Dendritic cell treated with granulocyte-macrophage colony-stimulating factor and Interleukin-4, amounts not matched to agents 40 ng/mL and 50 ng/mL, for 4 days (primary cell): ENCODE results near the gene IER3.

Experiments
- H3K27ac Mint-ChIP-seq: one replicate; pipeline ENCODE4 v1.8.0; 2022; ENCODE audit warnings: mild to moderate bottlenecking, mixed read lengths
- H3K27me3 Mint-ChIP-seq: one replicate; pipeline ENCODE4 v1.8.0; 2022; ENCODE audit warnings: mild to moderate bottlenecking, mixed read lengths
- H3K36me3 Mint-ChIP-seq: one replicate; pipeline ENCODE4 v1.8.0; 2022; ENCODE audit warnings: low read depth, mixed read lengths
- H3K4me1 Mint-ChIP-seq: one replicate; pipeline ENCODE4 v1.8.0; 2022; ENCODE audit warnings: low read depth, mixed read lengths
- H3K4me3 Mint-ChIP-seq: one replicate; pipeline ENCODE4 v1.8.0; 2022; ENCODE audit warnings: mild to moderate bottlenecking, moderate library complexity, mixed read lengths
- H3K9me3 Mint-ChIP-seq: one replicate; pipeline ENCODE4 v1.8.0; 2022; ENCODE audit warnings: mixed read lengths
- intact Hi-C: fragments of 100-400 bp; cut with micrococcal nuclease; formaldehyde crosslinking; loops from one replicate; pipeline ENCODE4 v1.15.0; 2022

The IER3 gene

DNA sequence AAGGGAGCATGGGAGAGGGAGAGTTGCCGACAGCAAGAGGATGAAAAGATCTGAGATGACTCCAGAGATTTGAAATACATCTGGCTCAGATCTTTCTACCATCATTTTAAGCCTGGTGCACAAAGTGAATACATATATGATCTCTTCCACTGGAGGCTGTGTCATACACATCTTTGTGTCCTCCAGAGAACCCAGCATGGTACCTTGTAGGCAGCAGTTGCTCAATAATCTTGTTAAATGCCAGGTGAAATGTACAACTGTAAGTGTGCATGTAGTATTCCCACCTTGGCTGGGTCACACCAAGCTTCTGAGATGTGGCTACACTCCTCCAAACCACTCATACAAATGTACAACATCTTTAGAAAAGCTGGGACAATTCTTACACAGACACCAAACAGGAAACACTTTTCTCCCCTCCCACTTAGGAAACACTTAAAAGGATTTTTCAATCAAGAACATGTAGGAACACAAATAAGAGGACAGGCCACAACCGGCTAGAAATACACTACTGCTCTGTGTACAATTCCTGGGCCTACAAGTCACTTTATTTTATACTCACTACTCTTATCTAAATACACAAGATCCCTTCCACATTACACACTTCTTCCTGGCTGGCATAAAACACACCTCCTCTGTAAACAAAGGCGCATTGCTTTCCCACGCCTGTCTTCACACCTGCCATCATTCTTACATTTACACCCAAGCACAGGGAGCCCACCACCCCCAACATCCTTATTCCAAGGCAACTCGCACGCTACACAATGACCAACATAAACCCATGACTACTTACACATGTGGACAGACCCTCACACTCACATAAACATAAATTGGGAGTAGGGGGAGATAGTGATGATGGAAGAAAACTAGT, 3.8 kb upstream of the IER3 start:
- Mint-ChIP-seq H3K4me1 (peaks cover 72% of the 10 kb centered on the region), H3K36me3 (peaks cover 12% of the 10 kb centered on the region), H3K4me3 (no peak overlapping the region), H3K9me3 (no peaks in the 10 kb centered on the region), H3K27me3 (peaks cover 4% of the 10 kb centered on the region), H3K27ac (peak overlapping the region; percentile 38)
- intact Hi-C loops, result no loop called here

DNA sequence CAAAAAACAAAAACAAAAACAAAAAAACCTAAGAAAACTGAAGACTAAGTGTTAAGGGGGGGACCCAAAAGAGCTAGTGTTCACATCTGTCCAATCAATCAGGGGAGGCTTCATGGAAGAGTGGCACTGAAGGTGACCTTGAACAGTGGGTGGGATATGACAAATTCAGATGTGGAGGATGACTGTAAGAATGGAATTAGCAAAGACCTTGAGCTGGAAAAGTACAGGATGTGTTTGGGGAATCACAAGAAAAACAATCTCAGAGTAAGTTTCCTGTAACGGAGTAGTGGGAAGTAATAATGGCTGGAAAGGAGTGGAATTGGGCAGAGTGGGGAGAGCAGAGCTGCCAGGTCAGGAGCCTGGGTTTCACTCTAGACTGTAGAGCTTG, 2.9 kb upstream of the IER3 start:
- no peak overlapping the region for H3K4me3 Mint-ChIP-seq

DNA sequence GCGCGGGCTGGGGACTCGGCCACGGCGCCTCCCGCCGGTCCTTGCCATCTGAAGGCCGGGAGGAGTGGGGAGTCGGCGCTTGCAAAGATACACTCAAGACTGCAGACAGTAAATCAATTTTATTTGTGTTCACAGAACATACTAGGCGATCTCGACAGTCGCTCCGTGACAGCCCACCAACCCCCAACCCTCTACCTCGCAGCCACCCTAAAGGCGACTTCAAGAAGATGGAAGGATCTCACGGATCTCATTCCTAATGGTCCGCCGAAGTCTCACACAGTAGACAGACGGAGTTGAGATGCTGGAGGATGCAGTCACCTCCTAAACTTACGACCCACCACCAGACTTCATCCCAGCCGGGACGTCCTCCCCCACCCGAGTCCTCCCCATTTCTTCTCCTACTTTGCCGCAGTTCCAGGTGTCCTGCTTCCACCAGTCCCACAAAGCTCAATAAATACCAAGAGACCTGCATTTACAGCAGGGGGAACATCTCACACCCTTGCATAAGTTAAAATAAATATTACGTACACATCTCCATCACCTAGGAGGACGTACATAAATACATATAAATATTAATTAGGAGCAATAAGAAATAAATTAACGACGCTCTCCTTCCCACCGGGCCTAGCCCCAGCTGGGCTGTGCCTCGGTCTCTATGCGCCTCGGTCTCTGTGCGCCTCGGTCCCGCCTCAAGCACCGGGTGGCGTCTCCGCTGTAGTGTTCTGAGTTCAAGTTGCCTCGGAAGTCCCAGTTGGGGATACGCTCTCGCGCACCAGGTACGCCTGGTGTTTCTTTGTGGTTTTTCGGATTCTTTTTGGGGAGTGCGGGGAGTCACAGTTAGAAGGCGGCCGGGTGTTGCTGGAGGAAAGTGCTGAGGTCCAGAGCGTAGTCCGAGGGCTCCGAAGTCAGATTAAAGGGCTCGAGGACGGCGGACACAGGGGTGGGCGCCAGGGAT, 971 bp downstream of the IER3 start:
- Mint-ChIP-seq H3K9me3 (no peaks in the 10 kb centered on the region), H3K4me3 (peak overlapping the region; percentile 98), H3K36me3 (peaks cover 60% of the 10 kb centered on the region), H3K27ac (peak overlapping the region; percentile 99), H3K4me1 (peaks cover 71% of the 10 kb centered on the region), H3K27me3 (peaks cover 4% of the 10 kb centered on the region)
- intact Hi-C loops, result loop anchor here (1.0 to 5.0 kb wide), 5 partner anchors 9 to 126 kb away; partner anchors contain the start of genes MRPS18B and PPP1R10

More for the DNA sequence above, 2.9 kb upstream of the IER3 start:
- Mint-ChIP-seq H3K27me3 (peaks cover 4% of the 10 kb centered on the region), H3K4me1 (peaks cover 64% of the 10 kb centered on the region), H3K36me3 (peaks cover 21% of the 10 kb centered on the region), H3K9me3 (no peaks in the 10 kb centered on the region), H3K27ac (peak overlapping the region; percentile 38)
- intact Hi-C loops, result no loop called here

DNA sequence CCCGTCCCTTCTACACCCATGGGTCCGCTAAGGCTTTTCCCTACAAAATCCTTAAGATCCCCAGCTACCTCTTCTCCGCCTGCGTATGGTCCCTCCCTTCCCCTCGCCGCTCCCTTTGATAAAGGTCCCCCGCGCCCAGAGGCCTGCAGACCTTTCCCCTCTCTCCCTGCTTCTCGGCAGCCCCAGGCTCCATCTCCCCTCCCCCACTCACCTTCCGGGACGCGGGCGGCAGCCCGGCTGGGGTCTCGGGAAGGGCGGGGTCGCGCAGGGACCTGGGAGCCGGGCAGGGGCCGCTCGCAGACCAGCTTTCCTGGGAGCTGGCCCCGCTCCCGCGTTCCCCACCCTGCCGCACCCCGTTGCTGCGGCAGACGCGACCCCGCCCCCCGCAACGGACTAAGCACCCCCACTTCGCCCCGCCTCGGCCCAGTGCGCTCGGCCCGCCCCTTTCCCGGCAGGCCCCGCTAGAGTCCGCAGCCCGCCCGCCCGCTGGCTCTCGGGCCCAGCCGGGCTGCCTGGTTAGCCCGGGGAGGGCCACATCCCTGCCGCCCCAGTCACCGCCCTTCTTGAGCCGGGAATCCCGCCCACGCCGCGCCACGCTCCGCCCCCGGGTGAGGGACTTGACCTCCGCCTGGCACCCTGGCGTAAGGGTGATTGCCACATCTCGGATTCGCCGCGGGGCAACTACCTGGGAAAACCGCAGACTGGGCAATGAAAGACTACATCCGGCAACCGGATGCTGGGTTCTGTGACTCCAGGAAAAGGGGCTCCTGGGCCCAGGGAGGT, 1.8 kb downstream of the IER3 start, which contains the start of gene FLOT1:
Gene FLOT1 (minus strand): TSS at position 372 of the 783 bp plus-strand sequence. CDS start 498 bp downstream, outside the sequence.
- H3K36me3 Mint-ChIP-seq, result peaks cover 64% of the 10 kb centered on the region
- H3K9me3 Mint-ChIP-seq, result no peaks in the 10 kb centered on the region
- peak within 1 kb of the TSS; percentile 99 for H3K27ac Mint-ChIP-seq
- H3K27me3 Mint-ChIP-seq, result peaks cover 4% of the 10 kb centered on the region
- H3K4me3 Mint-ChIP-seq, result peak within 1 kb of the TSS; percentile 98
- intact Hi-C loops, result loop anchor here (2.0 to 5.0 kb wide), 4 partner anchors 20 to 125 kb away; partner anchors contain the start of genes MRPS18B and PPP1R10
- H3K4me1 Mint-ChIP-seq, result peaks cover 67% of the 10 kb centered on the region

DNA sequence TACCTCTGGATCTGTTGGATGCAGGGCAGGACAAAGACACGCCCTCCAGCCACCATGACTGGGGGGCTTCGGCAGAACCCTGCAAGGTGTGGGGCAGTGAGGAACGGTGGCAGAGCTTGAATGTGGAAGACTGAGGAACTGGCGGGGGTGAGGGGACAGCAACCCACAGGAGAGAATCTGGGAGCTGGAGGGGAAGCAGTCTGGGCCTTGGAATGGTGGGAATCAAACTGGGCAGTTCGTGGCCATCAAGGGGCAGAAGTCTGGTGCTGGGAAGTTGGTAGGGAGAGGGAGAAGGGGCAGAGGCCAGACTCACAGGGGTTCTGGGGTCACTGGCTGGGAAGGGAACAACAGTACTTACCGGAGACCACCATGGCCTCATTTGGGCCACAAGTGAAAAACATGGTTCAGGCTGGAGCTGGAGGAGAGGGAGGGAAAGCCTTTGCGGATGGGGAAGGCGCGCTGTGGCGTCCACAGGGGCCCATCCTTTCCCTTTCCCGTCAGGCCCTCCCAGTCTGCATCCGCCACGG, 2.5 kb downstream of the IER3 start:
- H3K36me3 Mint-ChIP-seq, result peaks cover 70% of the 10 kb centered on the region
- no peaks in the 10 kb centered on the region for H3K27me3 Mint-ChIP-seq
- H3K4me3 Mint-ChIP-seq, result peak overlapping the region; percentile 98
- H3K4me1 Mint-ChIP-seq, result peaks cover 67% of the 10 kb centered on the region
- no peaks in the 10 kb centered on the region for H3K9me3 Mint-ChIP-seq
- H3K27ac Mint-ChIP-seq, result peak overlapping the region; percentile 99
- intact Hi-C loops, result loop anchor here (2.0 to 5.0 kb wide), 4 partner anchors 19 to 125 kb away; partner anchors contain the start of genes MRPS18B and PPP1R10

DNA sequence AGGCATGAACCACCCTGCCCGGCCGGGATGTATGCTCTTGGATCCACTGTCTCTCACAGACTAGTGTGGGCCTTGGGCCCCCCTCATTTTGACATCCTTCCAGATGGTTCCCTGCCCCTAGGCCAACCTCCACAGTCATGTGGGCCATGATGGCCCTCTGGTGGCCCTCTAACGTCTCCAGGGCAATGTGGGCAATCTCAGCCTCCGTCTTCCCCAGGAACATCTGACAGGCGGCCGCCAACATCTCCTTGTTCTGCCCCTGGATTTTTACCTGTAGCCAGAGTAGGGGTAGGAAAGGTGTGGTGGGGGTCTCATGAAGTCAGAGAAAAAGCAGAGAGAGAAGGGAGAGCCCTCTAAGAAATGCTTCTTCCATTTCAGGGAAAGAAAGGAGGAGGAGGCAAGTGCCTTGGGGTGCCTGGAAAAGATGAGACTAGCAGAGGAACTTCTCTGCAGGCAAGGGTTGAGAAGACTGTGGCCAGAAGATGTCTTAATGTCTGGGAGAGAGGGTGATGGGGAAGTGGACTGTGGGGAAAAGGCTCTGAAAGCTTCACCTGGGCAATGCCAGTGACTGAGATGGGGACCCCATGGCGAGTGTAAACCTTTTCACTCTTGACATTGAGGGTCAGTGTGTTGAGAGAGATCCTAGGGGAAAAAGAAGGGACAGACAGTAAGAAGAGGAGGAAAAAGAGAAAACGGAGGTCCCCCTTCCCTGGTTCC, 3.1 kb downstream of the IER3 start:
- Mint-ChIP-seq H3K36me3 (peaks cover 77% of the 10 kb centered on the region), H3K4me3 (peak overlapping the region; percentile 98), H3K27ac (peak overlapping the region; percentile 99), H3K9me3 (no peaks in the 10 kb centered on the region), H3K4me1 (peaks cover 68% of the 10 kb centered on the region), H3K27me3 (no peaks in the 10 kb centered on the region)
- intact Hi-C loops, result loop anchor here (5.0 kb wide), 2 partner anchors 71 to 124 kb away; partner anchors contain the start of genes MRPS18B and PPP1R10

DNA sequence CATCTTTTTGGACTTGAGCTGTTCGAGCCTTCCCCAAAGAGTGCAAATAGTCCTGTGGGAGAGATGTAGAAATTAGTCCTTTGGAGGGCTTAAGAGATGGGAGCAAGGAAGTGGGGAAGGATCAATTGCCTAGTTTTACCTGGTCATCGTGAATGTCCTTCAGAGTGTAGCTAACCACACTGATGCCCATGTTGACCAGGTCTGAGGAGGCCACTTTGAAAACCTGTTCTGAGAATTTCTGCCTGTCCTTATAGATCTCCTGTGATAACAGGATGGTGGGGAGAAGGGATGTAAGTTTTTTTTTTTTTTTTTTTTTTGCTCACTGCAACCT, 3.8 kb downstream of the IER3 start:
- H3K4me3 Mint-ChIP-seq, result peak overlapping the region; percentile 98
- peak overlapping the region; percentile 99 for H3K27ac Mint-ChIP-seq
- H3K9me3 Mint-ChIP-seq, result no peaks in the 10 kb centered on the region
- peaks cover 75% of the 10 kb centered on the region for H3K4me1 Mint-ChIP-seq
- no peaks in the 10 kb centered on the region for H3K27me3 Mint-ChIP-seq
- intact Hi-C loops, result loop anchor here (5.0 kb wide), 2 partner anchors 72 to 123 kb away; partner anchors contain the start of genes MRPS18B and PPP1R10
- H3K36me3 Mint-ChIP-seq, result peaks cover 84% of the 10 kb centered on the region

DNA sequence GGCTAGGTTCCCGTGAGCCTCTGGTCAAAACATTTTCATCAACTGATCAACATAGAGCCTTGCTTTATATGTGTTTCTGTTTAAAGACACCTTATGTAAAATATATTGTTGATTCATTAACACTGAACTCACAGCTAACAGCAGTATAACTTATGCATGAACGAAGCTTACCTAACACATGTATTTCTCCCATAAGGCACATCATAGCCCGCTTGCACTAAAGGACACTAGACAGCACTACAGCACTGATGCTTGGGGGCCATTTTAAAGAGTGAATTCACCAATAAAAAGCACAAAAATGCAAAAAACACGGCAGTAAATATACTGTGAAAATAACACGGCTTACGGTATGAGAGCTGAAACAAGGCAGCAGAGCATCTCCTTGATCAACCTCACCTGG, 5.8 kb downstream of the IER3 start:
- no peaks in the 10 kb centered on the region for H3K27me3 Mint-ChIP-seq
- intact Hi-C loops, result loop anchor here (10.0 kb wide), 1 partner anchor 346 kb away; no protein-coding TSS in a partner anchor
- peaks cover 70% of the 10 kb centered on the region for H3K4me1 Mint-ChIP-seq
- H3K36me3 Mint-ChIP-seq, result peaks cover 90% of the 10 kb centered on the region
- H3K27ac Mint-ChIP-seq, result no peak overlapping the region
- H3K4me3 Mint-ChIP-seq, result no peak overlapping the region
- no peaks in the 10 kb centered on the region for H3K9me3 Mint-ChIP-seq

DNA sequence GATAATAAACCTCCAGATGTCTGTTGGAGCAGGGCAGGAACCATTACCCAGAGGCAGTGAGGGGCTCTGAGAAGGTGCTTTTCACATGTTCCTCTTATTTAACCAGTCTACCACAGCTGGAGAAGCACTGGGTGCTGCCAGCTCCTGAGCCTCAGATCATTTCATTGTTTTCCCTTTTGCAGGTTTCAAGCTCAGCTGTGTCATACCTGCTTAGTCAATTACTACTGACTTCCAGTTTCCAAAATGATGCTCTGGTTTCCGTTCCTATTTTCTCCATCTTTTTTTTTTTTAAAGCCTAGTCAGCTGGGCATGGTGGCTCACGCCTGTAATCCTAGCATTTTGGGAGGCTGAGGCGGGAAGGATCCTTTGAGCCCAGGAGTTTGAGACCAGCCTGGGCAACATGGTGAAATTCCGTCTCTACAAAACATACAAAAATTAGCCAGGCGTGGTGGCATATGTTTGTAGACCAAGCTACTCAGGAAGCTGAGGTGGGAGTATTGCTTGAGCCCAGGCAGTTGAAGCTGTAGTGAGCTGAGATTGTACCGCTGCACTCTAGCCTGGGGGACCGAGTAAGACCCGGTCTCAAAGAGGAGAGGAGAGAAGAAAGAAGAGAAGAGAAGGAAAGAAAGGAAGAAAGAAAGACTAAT, 8.6 kb downstream of the IER3 start:
- intact Hi-C loops, result loop anchor here (10.0 kb wide), 1 partner anchor 349 kb away; no protein-coding TSS in a partner anchor
- H3K36me3 Mint-ChIP-seq, result peaks cover 88% of the 10 kb centered on the region
- H3K27ac Mint-ChIP-seq, result peak overlapping the region; percentile 85
- no peaks in the 10 kb centered on the region for H3K27me3 Mint-ChIP-seq
- no peak overlapping the region for H3K4me3 Mint-ChIP-seq
- H3K9me3 Mint-ChIP-seq, result no peaks in the 10 kb centered on the region
- H3K4me1 Mint-ChIP-seq, result peaks cover 58% of the 10 kb centered on the region

DNA sequence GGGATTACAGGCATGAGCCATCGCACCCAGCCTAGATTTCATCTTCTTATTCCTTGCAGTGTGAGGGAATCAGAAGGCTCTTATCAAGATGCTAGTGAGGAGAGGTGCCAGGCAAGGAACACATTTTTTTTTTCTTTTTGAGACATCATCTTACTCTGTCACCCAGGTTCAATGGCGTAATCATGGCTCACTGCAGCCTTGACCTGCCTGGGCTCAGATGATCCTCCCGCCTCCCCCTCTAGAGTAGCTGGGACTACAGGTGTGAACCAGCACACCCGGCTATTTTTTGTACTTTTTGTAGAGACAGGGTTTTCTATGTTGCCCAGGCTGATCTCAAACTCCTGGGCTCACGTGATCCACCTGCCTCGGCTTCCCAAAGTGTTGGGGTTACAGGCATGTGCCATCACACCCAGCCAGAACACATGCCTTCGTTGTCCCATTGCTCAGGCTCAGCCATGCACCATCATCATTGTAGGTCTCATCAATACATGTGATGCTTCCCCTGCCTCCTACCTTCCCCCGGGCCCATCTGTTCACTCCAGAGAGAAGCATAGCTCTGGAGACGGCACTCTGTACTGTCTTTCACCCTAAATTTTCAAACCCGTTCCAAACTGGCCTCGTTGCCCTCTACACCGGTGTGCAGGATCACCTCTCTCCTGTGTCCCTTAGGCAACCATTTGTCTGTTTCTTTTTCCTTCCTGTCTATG, 12.0 kb downstream of the IER3 start:
- H3K27me3 Mint-ChIP-seq, result no peaks in the 10 kb centered on the region
- intact Hi-C loops, result loop anchor here (10.0 kb wide), 1 partner anchor 352 kb away; no protein-coding TSS in a partner anchor
- H3K9me3 Mint-ChIP-seq, result no peaks in the 10 kb centered on the region
- no peak overlapping the region for H3K4me3 Mint-ChIP-seq
- H3K4me1 Mint-ChIP-seq, result peaks cover 46% of the 10 kb centered on the region
- H3K27ac Mint-ChIP-seq, result no peak overlapping the region
- peaks cover 90% of the 10 kb centered on the region for H3K36me3 Mint-ChIP-seq

DNA sequence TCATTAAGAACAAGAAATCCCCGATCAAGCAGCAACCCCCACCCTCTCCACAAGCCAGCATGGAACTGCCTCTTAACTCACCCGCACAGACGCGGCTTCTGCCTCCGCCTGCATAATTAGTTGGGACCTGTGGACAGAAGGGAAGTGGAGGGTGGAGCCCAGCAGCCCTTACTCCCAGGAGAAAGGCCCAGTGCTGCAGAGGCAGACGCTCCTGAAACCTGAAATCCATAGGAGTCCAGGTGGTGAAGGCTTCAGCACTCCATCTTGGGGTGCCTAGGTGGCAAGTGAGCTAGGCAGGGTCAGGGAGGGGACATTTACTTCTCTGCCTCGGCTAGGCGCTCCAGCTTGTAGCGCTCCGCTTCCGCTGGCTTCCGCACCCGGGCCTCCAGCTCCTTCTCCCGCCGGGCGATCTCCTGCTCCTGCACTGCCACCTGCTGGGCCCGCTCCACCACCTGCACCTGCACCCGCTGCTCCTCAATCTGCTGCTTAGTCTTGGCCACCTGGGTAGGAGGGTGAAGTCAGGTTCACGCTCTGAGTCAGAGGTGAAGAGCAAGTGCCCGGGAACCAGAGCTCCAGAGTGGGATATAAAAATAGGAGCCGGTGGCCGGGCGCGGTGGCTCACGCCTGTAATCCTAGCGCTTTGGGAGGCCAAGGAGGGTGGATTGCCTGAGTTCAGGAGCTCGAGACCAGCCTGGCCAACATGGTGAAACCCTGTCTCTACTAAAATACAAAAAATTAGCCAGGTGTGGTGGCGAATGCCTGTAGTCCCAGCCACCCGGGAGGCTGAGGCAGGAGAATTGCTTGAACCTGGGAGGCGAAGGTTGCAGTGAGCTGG, 13.5 kb downstream of the IER3 start:
- Mint-ChIP-seq H3K27ac (peak overlapping the region; percentile 51), H3K36me3 (peaks cover 88% of the 10 kb centered on the region), H3K4me3 (peak overlapping the region; percentile 67), H3K9me3 (no peaks in the 10 kb centered on the region), H3K27me3 (no peaks in the 10 kb centered on the region), H3K4me1 (peaks cover 31% of the 10 kb centered on the region)
- intact Hi-C loops, result loop anchor here (2.0 to 10.0 kb wide), 2 partner anchors 52 to 354 kb away; no protein-coding TSS in a partner anchor
